ENCODE results near the gene UBR7.

Gene UBR7

GRCh38 chr14:93206793-93207467, at the start of gene UBR7, which contains the start of gene GON7:
UBR7 (plus strand) TSS chr14:93207256; CDS start chr14:93207292, 36 bp downstream.
GON7 (minus strand) TSS chr14:93207065; CDS start chr14:93207037, 28 bp downstream.
- TF ChIP-seq TCF12 (IDR thresholded peaks at IDR 0.05; ENCODE audit: low read depth), result no peak
- no peak for TF ChIP-seq NFIC (IDR thresholded peaks at IDR 0.05)
- peak; percentile 12; the same call in 1 of the 2 replicates for TF ChIP-seq EGR1 (IDR thresholded peaks at IDR 0.05)
- TF ChIP-seq TAF1 (IDR thresholded peaks at IDR 0.05; ENCODE audit: low read depth), result peak; percentile 79
- no peak for TF ChIP-seq RAD21 (IDR thresholded peaks at IDR 0.05; ENCODE audit: low read depth)
- no peak for TF ChIP-seq REST (IDR thresholded peaks at IDR 0.05; ENCODE audit: low read depth)
- peak; percentile 80 for TF ChIP-seq MAX (IDR thresholded peaks at IDR 0.05)
- no peak for TF ChIP-seq USF1 (IDR thresholded peaks at IDR 0.05)
- no peak for TF ChIP-seq EP300 (IDR thresholded peaks at IDR 0.05; ENCODE audit: borderline replicate concordance)
- TF ChIP-seq CREB1 (IDR thresholded peaks at IDR 0.05; ENCODE audit: low read depth), result peak; percentile 70
- no peak for TF ChIP-seq ZBTB7A (IDR thresholded peaks at IDR 0.05; ENCODE audit: low read depth)
- 0 out of 2 replicates have a peak, but pooled peaks have one; percentile 11 for TF ChIP-seq YY1 (IDR thresholded peaks at IDR 0.05; ENCODE audit: low read depth)

GRCh38 chr14:93160353-93160801, 46.7 kb upstream of the UBR7 start:
- TF ChIP-seq YY1 (IDR thresholded peaks at IDR 0.05; ENCODE audit: low read depth) (no peak), FOXM1 (IDR thresholded peaks at IDR 0.05; ENCODE audit: borderline replicate concordance, low read depth) (no peak), RAD21 (IDR thresholded peaks at IDR 0.05; ENCODE audit: low read depth) (peak; percentile 57), CREB1 (IDR thresholded peaks at IDR 0.05; ENCODE audit: low read depth) (no peak), REST (IDR thresholded peaks at IDR 0.05; ENCODE audit: low read depth) (no peak), NFIC (IDR thresholded peaks at IDR 0.05) (no peak), EP300 (IDR thresholded peaks at IDR 0.05; ENCODE audit: borderline replicate concordance) (no peak)

- TF ChIP-seq TEAD4 (IDR thresholded peaks at IDR 0.05) (no peak), CEBPB (IDR thresholded peaks at IDR 0.05) (no peak), REST (IDR thresholded peaks at IDR 0.05; ENCODE audit: low read depth) (no peak), EP300 (IDR thresholded peaks at IDR 0.05; ENCODE audit: borderline replicate concordance) (no peak), MAX (IDR thresholded peaks at IDR 0.05) (no peak), ZBTB7A (IDR thresholded peaks at IDR 0.05; ENCODE audit: low read depth) (no peak), CREB1 (IDR thresholded peaks at IDR 0.05; ENCODE audit: low read depth) (no peak), TCF12 (IDR thresholded peaks at IDR 0.05; ENCODE audit: low read depth) (no peak), RAD21 (IDR thresholded peaks at IDR 0.05; ENCODE audit: low read depth) (no peak), YY1 (IDR thresholded peaks at IDR 0.05; ENCODE audit: low read depth) (no peak), TAF1 (IDR thresholded peaks at IDR 0.05; ENCODE audit: low read depth) (no peak), FOXM1 (IDR thresholded peaks at IDR 0.05; ENCODE audit: borderline replicate concordance, low read depth) (no peak), NFIC (IDR thresholded peaks at IDR 0.05) (no peak), EGR1 (IDR thresholded peaks at IDR 0.05) (no peak), USF1 (IDR thresholded peaks at IDR 0.05) (no peak)
Observed at GRCh38 chr14:93161411-93161940, 45.6 kb upstream of the UBR7 start.

- TF ChIP-seq TCF12 (IDR thresholded peaks at IDR 0.05; ENCODE audit: low read depth), result no peak
Observed at GRCh38 chr14:93163564-93163963, 43.5 kb upstream of the UBR7 start.

All from Ishikawa (cell line).